ENCODE results near the gene FAM9A. TPM values are rescaled to one million over a fixed set of nuclear protein-coding genes. Genes with fewer than 3 reads are reported as not detected.

FAM9A gene
- total and polyA plus RNA-seq, 2 of the 13 experiments (the other 11 are each of a cell fraction or from before 2014, with no cell fraction given): not detected

DNA sequence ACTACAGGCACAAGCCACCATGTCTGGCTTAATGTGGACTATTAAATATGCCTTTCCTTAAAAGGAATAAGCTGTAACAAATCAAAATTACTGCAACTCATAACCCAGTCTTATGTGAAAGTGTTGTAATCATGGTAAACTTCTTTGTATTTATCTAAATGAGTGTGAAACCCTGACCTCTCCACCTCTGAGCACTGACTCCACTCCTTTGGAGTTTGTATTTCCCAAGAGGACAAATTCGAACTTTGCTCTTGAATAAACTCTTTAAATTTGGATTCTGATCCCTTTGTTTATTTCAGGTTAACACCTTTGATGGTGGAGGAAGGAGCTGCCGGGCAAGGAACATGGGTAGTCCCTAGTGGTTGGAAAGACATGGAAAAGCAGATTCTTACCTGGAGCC, 48.3 kb upstream of the FAM9A start (continued):
- TF ChIP-seq ZNF276 (CRISPR knock-in tag; IDR thresholded peaks at IDR 0.05; ENCODE audit: low read depth) (no peak), ZNF274 (CRISPR knock-in tag; IDR thresholded peaks at IDR 0.05) (no peak), ZNF605 (CRISPR knock-in tag; IDR thresholded peaks at IDR 0.05) (no peak), KLF12 (CRISPR knock-in tag; IDR thresholded peaks at IDR 0.05; ENCODE audit: borderline replicate concordance) (no peak), ZNF367 (CRISPR knock-in tag; IDR thresholded peaks at IDR 0.05; ENCODE audit: borderline replicate concordance) (no peak), NCOR1 (IDR thresholded peaks at IDR 0.05; ENCODE audit: borderline replicate concordance, low read length) (peak; percentile 45; the same call in 1 of the 2 replicates), SP5 (CRISPR knock-in tag; IDR thresholded peaks at IDR 0.05; ENCODE audit: borderline replicate concordance, low read depth) (no peak), EP300 (IDR thresholded peaks at IDR 0.05; ENCODE audit: low read depth in 2 of 2, low read length in 2 of 2) (peak in 1 of 2 experiments; percentile 75; a peak in 1 of 4 replicates), EP300 (CRISPR knock-in tag; IDR thresholded peaks at IDR 0.05; ENCODE audit: borderline replicate concordance) (no peak), PRPF4 (IDR thresholded peaks at IDR 0.05; ENCODE audit: low read depth, low read length, poor library complexity, severe bottlenecking) (no peak), ZNF256 (CRISPR knock-in tag; conservative IDR thresholded peaks at IDR 0.05) (no peak), FOXJ3 (CRISPR knock-in tag; IDR thresholded peaks at IDR 0.05; ENCODE audit: borderline replicate concordance) (peak; percentile 37; the same call in 1 of the 2 replicates), ZNF7 (CRISPR knock-in tag; IDR thresholded peaks at IDR 0.05) (no peak), TCF7L2 (IDR thresholded peaks at IDR 0.05; ENCODE audit: low read depth, low read length) (no peak), NFE2L1 (CRISPR knock-in tag; IDR thresholded peaks at IDR 0.05; ENCODE audit: borderline replicate concordance) (no peak), ZNF484 (CRISPR knock-in tag; IDR thresholded peaks at IDR 0.05; ENCODE audit: borderline replicate concordance, low read depth) (no peak), DNMT3B (CRISPR knock-in tag; conservative IDR thresholded peaks at IDR 0.05) (no peak), CEBPG (CRISPR knock-in tag; IDR thresholded peaks at IDR 0.05) (peak; percentile 25; the same call in 1 of the 2 replicates), MBD4 (IDR thresholded peaks at IDR 0.05; ENCODE audit: borderline replicate concordance, low read length) (0 out of 2 replicates have a peak, but pooled peaks have one; percentile 51), HIVEP1 (CRISPR knock-in tag; IDR thresholded peaks at IDR 0.05) (no peak), PHF21A (CRISPR knock-in tag; IDR thresholded peaks at IDR 0.05) (no peak), KAT2B (IDR thresholded peaks at IDR 0.05; ENCODE audit: borderline replicate concordance, low read depth, low read length) (no peak), TEF (CRISPR knock-in tag; IDR thresholded peaks at IDR 0.05) (no peak), ZBTB33 (CRISPR knock-in tag; IDR thresholded peaks at IDR 0.05) (no peak), NPAS2 (CRISPR knock-in tag; IDR thresholded peaks at IDR 0.05; ENCODE audit: borderline replicate concordance) (no peak)
- TF ChIP-seq, protein P1, sequence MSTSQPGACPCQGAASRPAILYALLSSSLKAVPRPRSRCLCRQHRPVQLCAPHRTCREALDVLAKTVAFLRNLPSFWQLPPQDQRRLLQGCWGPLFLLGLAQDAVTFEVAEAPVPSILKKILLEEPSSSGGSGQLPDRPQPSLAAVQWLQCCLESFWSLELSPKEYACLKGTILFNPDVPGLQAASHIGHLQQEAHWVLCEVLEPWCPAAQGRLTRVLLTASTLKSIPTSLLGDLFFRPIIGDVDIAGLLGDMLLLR (CRISPR knock-in tag; IDR thresholded peaks at IDR 0.05): no peak
- TF ChIP-seq, protein P2, sequence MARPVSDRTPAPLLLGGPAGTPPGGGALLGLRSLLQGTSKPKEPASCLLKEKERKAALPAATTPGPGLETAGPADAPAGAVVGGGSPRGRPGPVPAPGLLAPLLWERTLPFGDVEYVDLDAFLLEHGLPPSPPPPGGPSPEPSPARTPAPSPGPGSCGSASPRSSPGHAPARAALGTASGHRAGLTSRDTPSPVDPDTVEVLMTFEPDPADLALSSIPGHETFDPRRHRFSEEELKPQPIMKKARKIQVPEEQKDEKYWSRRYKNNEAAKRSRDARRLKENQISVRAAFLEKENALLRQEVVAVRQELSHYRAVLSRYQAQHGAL (CRISPR knock-in tag; IDR thresholded peaks at IDR 0.05; ENCODE audit: not compliant biosample characterization): no peak

Measured in HepG2 (cell line).